HG02840 (cell line): ENCODE data around the gene LSM5.
"Not testable (repeated sequence)": the region's sequence is repeated elsewhere in the genome, so short reads cannot be mapped to it uniquely, and the experiment has no call there.

Experiments used
- ATAC-seq: cut with Tn5 transposase; IDR thresholded peaks from one replicate; pipeline ENCODE4 v1.9.1; 2021; ENCODE audit warnings: mild to moderate bottlenecking, moderate library complexity, moderate number of reproducible peaks; ENCODE audit not compliant: unreplicated experiment, low FRiP score

Gene LSM5

DNA sequence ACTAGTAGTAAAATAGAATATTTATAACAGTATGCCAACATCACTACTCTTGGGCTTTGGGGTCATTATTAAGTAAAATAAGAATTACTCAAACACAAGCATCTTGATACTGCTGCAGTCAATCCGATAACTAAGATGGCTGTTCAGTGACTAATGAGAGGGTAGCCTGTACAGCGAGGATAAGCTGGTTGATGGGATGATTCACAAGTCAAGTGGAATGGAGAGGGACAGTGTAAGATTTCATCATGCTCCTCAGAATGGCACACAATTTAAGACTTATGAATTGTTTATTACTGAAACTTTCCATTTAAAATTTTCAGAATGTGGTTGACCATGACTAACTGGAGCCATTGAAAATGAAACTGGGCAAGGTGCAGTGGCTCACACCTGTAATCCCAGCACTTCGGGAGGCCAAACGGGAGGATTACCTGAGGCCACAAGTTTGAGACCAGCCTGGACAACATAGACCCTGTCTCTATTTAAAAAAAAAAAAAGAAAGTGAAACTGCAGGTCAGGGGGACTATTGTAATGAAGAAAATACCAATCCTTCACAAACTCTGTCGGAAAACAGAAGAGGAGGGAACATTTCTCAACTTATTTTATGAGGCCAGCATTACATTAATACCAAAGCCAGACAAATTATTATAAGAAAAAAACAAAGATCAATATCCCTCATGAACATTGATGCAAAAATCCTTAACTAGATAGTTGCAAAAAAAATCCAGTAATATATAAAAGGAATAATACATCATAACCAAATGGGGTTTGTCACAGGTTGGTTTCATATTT, 16.3 kb upstream of the LSM5 start:
- no peak for ATAC-seq

DNA sequence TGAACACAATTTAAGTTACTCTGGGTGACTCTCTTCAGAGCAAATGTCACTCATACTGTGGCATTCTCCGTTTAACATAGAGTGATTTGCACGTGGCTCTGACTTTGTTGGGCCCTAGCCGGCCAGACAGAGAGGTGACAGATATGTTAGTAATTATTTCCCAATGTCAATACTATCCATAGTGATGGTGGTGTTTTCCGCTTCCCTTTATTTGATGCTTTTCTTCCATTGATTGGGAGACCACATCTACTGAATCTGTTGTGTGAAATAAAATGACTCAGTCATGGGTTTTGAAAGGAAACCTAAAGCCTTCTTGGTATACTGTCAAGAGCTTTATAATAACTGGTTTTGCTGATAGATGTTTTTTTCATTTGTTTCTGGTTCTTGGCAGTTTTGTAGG, 12.5 kb upstream of the LSM5 start:
- no peak for ATAC-seq

DNA sequence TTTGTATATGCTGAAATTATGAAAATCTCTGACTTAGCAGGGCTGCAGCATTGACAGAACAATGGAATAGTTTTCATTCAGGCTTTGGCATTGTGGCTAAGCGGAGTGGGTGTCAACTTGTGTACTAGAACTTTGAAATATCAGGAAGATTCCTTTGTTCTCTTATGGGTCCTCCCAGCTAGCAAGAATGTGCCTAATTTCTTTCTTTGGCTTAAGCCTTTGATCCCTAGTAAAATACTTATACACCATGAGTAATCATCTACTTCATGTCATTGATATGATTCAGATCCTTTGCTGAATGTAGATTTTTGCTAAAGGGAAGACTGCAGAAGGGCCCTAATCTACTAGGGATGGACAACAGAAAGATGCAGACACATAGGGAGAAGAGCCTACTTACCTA, 11.3 kb upstream of the LSM5 start:
- no peak for ATAC-seq

DNA sequence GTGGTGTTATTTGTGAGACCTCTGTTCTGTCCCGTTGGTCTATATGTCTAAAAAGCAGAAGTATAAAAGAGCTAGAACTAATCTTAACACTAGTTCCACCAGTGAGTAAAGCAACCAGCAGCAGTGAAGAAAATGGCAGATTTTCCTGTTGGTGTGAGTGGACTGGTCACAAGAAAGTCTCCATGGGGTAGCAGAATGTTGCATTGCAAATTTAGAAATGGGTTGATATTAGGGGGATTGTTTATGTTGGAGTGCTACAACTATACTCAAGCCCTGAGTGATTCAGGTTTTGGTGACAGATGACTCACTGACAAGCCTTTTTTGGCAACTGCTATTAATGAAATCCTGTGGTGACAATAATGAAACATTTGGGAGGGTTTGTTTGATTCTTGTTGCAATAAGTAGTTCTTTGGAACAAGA, 10.8 kb upstream of the LSM5 start:
- ATAC-seq = peak; percentile 63

DNA sequence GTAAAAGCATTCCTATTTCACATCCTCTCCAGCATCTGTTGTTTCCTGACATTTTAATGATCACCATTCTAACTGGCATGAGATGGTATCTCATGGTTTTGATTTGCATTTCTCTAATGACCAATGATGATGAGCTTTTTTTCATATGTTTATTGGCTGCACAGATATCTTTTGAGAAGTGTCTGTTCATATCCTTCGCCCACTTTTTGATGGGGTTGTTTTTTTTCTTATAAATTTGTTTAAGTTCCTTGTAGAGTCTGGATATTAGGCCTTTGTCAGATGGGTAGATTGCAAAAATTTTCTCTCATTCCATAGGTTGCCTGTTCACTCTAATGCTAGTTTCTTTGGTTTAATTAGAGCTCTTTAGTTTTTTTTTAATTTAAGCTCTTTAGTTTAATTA, 10.0 kb upstream of the LSM5 start:
- ATAC-seq = not testable (repeated sequence)

DNA sequence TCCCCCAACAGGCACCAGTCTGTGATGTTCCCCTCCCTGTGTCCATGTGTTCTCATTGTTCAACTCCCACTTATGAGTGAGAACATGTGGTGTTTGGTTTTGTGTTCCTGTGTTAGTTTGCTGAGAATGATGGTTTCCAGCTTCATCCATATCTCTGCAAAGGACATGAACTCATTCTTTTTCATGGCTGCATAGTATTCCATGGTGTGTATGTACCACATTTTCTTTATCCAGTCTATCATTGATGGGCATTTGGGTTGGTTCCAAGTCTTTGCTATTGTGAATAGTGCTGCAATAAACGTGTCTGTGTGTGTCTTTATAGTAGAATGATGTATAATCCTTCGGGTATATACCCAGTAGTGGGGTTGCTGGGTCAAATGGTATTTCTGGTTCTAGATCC, 9.6 kb upstream of the LSM5 start:
- ATAC-seq = not testable (repeated sequence)

DNA sequence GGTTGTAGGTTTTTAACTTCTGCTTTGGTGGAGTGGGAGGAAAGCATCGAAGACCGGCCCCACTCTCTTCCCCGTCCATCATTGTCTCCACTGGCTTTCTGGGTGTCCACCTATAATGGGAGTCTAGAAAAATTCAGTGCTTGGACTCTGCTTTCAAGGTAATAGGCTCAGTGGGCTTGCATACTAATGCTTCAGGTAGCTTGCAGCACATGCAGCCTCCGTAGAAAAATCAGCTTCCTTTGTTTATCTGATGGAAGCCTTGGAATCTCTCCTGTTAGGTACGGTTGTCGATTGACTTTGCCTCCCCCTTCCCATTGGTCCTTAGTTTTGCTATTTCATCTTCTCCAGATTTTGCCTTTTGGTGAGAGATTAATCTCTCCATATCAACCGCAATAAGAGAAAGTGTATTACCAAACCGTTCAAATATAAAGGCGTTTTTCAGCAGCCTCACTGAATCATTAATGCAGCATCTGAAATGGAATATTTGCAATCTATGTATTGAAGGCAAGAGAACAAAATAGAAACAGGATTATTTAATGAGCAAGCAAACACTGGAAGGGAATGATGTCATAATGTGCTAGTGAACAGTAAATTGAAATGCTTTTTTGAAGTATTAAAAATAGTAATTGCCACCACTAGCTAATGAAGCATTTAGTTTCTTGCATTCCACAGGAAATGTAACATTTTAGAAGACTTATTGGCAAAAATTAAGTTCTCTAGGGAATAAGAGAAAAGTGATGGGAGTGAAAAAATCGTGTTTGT, 6.1 kb upstream of the LSM5 start:
- no peak for ATAC-seq

DNA sequence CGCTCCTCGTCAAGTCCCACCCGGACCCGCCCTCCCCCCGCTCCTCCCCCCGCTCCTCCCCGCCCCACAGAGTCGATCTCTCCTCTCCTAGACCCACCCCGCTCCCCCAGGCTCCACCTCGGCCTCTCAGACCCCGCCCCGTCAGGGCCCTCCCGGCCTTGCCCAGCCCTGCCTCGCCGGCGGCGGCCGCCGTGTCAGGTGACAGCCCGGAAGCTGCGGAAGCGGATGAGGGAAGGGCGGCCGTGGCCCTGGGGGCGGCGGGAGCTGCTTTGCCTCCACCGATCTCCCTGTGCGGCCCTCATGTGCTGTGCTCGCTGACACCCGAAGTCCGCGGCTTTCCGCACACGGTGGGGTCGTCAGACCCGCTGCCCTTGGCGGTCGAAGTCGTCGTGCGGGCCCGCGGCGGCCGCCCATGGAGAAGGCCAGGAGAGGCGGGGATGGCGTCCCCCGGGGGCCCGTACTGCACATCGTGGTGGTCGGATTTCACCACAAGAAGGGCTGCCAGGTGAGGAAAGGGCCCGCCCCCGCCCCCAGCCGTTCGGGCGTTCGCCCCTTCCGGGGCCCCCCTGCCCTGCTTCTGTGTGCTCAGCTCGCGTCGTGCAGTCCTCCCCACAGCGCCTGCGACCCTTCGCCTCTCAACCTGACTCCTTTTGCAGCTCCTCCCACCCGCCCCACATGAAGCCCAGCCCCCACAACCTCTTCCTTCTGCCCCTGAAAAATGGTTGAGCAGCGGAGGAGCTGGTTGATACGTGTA, 5.3 kb upstream of the LSM5 start, which contains the start of gene AVL9:
Gene AVL9 (plus strand): TSS at position 192 of the 754 bp plus-strand sequence. CDS start 221 bp downstream, at position 413.
- peak; percentile 97 for ATAC-seq

DNA sequence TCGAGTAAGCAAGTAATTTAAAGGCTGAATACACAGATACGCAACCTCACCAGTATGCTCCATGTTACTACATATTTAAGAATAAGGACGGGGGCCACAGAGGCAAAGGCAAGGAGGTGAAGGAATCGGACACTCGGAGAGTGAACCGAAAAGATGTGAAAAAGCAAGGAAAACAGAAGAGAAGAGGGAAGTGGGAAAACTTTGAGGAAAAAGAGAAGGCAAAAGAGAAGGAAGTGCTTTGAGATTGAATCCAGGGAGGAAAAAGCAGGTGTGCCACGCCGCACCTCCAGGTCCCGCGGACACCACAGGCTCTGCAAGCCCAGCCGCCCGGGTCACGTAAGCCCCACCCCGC, 4.7 kb upstream of the LSM5 start:
- ATAC-seq = peak; percentile 11

DNA sequence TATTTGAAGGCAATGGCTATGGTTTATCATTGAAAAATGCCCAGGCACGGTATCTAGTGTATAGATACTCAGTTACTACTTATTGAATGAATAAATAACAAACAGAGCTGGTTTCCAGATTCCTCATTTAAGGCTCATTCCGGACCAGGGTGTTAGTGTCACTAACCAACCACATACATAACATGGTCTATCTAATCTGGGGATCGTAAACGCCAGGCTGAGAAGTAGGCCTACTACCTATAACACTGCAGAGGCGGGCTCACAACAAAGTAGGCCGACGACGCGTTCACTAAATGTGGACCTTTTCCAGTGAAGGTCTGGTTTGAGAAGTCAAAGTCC, 423 bp downstream of the LSM5 start:
- no peak for ATAC-seq

DNA sequence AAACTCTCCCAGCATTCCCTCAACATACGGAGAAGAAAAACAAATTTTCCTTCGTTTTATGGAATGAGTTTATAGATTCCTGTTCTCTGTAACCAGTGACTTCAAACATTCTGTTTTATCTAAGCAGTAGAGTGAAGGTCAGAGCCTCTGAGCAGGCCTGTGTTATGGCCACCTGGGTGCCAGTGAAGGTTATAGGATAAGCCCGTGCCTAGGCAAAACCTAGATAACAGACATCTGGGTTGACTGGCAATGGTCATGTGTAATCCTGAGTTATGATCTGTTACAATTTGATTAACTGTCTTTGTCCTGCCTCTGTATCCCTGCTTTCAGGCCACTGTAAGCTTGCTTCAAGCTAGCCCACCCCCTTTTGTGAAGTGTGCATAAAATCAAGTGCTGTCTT, 8.3 kb downstream of the LSM5 start:
- no peak for ATAC-seq

DNA sequence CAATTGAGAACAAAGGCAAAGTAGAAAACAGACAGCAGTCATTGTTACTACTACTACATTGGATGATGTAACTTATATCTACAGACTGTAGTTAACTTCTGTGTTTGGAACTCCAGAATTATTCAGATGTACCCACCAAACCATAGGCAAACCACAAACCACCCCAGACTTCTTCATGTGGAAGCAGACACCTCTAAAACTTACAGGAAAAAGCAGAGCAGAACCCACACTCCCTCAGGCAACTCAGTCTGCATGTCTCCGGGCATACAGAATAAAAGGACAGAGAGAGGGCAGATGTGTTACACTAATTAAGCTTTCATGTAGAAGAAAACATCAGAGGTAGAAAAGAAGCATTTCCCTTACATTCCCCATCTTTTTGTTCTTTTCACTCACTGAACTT, 9.0 kb downstream of the LSM5 start:
- no peak for ATAC-seq

DNA sequence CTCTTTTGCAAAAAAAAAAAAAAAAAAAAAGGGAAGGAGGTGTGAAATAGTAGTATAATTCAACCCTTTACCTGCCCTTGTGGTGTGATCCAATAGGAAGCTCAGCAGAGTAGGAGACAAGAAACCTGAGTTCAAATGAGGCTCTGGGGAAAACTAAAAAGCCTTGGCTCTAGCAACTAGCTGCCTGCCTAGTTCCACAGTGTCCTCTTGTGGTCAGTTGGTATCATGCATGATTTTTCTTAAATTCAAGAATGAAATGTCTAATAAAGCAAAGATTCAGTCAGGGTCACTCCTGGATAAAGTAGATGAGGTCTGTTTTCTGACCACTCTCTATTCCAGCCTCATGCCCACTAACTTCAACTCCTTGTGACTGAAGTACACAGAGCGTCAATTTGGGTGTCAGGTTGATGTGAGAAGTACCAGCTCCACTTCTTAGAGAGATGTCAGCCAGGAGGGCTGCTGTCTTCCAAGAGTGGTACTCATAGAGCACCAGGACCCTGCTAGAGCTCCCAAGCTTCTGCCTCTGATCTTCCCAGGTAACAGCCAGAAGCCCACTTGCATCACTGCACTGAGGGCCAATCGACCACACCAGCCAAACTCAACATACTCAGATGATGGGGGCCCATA, 10.5 kb downstream of the LSM5 start:
- no peak for ATAC-seq

DNA sequence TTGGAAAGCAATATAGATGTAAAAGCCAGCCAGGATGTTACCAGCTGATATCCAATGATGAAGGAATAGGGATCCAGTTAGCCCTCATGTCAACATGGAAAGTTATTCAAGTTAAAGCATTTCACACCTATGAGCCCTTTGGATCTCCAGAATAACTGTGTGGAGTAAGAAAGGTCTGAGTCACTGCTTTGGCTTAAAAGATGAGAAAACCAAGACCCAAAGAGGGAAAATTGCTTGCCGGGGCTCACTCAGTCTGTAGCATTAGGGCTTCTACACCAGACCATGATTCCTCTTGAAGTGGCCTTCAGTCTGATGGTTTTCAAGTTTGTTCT, 12.6 kb downstream of the LSM5 start:
- no peak for ATAC-seq

DNA sequence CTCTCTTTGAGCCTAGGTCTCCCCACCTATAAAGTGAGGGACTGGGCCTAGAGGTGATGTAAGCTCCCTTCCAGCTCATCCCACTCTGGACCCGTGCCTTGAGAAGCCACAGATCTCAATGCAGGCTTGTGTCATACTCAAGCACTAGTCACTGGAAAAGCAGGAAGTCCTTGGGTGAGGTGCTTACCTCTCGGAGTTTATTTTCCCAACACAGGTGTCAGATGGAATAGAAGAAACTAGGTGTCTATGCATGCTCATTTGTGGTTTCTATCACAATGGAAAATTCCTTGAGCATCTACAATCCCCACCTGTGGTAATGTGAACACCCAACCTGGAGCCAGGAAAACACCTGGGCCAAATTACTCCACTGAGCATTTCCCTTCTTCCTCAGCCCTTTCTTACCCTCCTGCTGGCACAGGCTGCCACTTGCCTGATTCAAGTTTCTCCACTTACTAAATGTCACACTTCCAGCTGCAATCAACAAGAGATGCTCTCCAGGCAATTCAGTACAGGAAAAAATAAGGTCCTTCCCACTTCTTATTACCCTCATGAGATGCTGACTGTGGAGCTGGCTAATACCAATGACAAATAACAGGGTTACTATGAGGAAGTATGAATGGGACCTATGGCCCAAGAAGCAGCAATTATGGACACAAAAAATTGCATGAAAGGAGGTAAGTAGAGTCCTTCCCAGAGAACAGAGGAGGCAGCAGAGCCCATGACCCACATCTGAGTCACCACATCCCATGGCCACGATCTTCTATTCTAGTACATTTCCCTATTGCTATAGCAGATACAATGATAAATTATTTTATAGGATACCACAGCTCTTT, 13.1 kb downstream of the LSM5 start:
- ATAC-seq = no peak

DNA sequence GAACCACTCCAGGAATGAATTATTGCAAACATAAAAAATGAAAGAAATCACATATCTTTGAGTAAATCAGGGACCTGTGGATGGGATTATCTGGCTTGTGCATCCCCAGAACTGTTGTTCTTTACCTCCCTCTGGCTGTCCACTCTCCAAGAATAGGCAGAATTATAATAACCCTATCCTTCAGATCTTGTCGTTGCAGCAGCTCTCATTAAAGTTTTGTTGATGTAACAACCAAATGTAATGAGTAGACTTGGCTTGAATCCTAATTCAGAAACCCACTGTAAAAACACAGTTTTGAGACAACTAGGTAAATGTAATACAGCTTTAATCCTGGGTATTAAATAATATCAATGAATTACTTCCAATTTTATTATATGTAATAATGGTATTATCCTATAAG, 16.2 kb downstream of the LSM5 start:
- ATAC-seq = no peak

DNA sequence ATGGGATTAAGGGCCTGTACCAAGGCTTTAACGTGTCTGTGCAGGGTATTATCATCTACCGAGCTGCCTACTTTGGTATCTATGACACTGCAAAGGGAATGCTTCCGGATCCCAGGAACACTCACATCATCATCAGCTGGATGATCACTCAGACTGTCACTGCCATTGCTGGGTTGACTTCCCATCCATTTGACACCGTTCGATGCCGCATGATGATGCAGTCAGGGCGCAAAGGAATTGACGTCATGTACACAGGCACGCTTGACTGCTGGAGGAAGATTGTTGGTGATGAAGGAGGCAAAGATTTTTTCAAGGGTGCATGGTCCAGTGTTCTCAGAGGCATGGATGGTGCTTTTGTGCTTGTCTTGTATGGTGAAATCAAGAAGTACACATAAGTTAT, 18.2 kb downstream of the LSM5 start:
- ATAC-seq = no peak

DNA sequence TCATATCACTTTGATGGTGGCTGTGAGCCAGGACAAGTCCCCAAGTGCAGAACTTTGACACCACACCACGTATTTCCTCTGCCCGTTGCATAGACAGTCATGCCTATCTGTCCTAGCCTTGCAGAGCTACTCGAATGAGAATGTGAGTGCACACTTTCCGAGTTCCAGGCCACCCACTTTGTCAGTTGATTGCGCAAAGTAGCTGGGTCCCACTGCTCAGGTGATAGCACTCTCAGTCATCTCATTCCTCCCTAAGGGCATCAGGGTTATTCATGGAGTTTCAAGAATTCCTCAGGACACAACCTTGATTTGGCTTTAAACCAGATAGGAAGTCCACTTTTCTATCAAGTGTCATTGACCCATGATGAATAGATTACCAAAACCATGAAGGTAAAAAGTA, 19.3 kb downstream of the LSM5 start:
- ATAC-seq = no peak

DNA sequence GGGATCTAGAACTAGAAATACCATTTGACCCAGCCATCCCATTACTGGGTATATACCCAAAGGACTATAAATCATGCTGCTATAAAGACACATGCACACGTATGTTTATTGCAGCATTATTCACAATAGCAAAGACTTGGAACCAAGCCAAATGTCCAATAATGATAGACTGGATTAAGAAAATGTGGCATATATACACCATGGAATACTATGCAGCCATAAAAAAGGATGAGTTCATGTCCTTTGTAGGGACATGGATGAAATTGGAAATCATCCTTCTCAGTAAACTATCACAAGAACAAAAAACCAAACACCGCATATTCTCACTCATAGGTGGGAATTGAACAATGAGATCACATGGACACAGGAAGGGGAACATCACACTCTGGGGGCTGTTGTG, 20.2 kb downstream of the LSM5 start:
- ATAC-seq = not testable (repeated sequence)
